Suprapubic skin (tissue), 4 donors: ENCODE measurements around the gene CST4. TPM values are rescaled to one million over a fixed set of nuclear protein-coding genes. Genes with fewer than 3 reads are reported as not detected.
"Not testable (repeated sequence)": the region's sequence is repeated elsewhere in the genome, so short reads cannot be mapped to it uniquely, and the experiment has no call there.

Experiments used
- DNase-seq, 2 donors: peaks; one replicate each; pipeline ENCODE4 v3.0.0-alpha.2; 2019; ENCODE audit warnings: low spot score in 2 of 2
- H3K27ac ChIP-seq: fragments of 200-600 bp; sonication (generic); one replicate; pipeline ENCODE4 v1.5.1; 2019
- H3K27me3 ChIP-seq: fragments of 200-600 bp; sonication (generic); one replicate; pipeline ENCODE4 v1.5.1; 2019
- H3K36me3 ChIP-seq: fragments of 200-600 bp; sonication (generic); one replicate; pipeline ENCODE4 v1.5.1; 2019
- H3K4me1 ChIP-seq: fragments of 200-600 bp; sonication (generic); one replicate; pipeline ENCODE4 v1.5.1; 2019
- H3K4me3 ChIP-seq: fragments of 200-600 bp; sonication (generic); one replicate; pipeline ENCODE4 v1.5.1; 2019; ENCODE audit warnings: mild to moderate bottlenecking
- H3K9me3 ChIP-seq: fragments of 200-600 bp; sonication (generic); one replicate; pipeline ENCODE4 v1.5.1; 2019
- CTCF ChIP-seq, 2 donors: fragments of 200-600 bp in 1 of 2; fragments of 450-650 bp in 1 of 2; sonication (generic) in 1 of 2; IDR thresholded peaks; one replicate each; pipeline ENCODE4 v1.5.1; 2016 to 2019; ENCODE audit warnings: antibody characterized with exemption in 2 of 2, mild to moderate bottlenecking in 1 of 2, moderate library complexity in 1 of 2
- EP300 ChIP-seq: sonication (generic); formaldehyde crosslinking; IDR thresholded peaks from one replicate; pipeline ENCODE4 v1.6.1; 2017; ENCODE audit warnings: antibody characterized with exemption
- POLR2A ChIP-seq, 2 donors: fragments of 450-650 bp; IDR thresholded peaks; one replicate each; pipeline ENCODE4 v1.6.1; 2017; ENCODE audit warnings: antibody characterized with exemption in 2 of 2, mild to moderate bottlenecking in 2 of 2, moderate library complexity in 2 of 2
- POLR2AphosphoS5 ChIP-seq, 3 donors: sonication (generic); formaldehyde crosslinking; IDR thresholded peaks; one replicate each; pipeline ENCODE4 v1.6.1; 2017; ENCODE audit warnings: antibody characterized with exemption in 3 of 3
- WGBS: methylation state at CpG from one replicate; pipeline ENCODE4 v1.1.5; 2018; 5-methylcytosine and 5-hydroxymethylcytosine counted together
- total RNA-seq, 4 donors: library from RNA; depleted of rRNA; stranded (reverse); fragments of >200 nt; gene quantifications; one replicate each; pipeline ENCODE4 v1.1.0, GENCODE V29; 2016

CST4 gene
- total RNA-seq, 4 donors from 2014 or later, result not detected

GRCh38 chr20:23700931-23701330 lies 12.1 kb upstream of the CST4 start:
- Histone ChIP-seq H3K9me3 (no peaks in the 10 kb centered on the region), H3K4me1 (no peaks in the 10 kb centered on the region), H3K27me3 (no peaks in the 10 kb centered on the region), H3K4me3 (no peak overlapping the region), H3K36me3 (no peaks in the 10 kb centered on the region), H3K27ac (no peak overlapping the region)
- TF ChIP-seq EP300, result no peak
- no peak for TF ChIP-seq CTCF (IDR thresholded peaks at IDR 0.05)
- TF ChIP-seq POLR2A (IDR thresholded peaks at IDR 0.05), result no peak
- TF ChIP-seq POLR2AphosphoS5 (IDR thresholded peaks at IDR 0.05), result no peak
- DNase-seq, result no peak
- WGBS, result 79% methylated on average over 3 of the region's 3 CpGs

- H3K9me3 ChIP-seq, result no peaks in the 10 kb centered on the region
- no peak for TF ChIP-seq CTCF (IDR thresholded peaks at IDR 0.05)
- no peak for TF ChIP-seq POLR2A (IDR thresholded peaks at IDR 0.05)
- no peak for TF ChIP-seq EP300
- no peak for TF ChIP-seq POLR2AphosphoS5 (IDR thresholded peaks at IDR 0.05)
- no peak overlapping the region for H3K27ac ChIP-seq
- no peak overlapping the region for H3K4me3 ChIP-seq
- no peaks in the 10 kb centered on the region for H3K27me3 ChIP-seq
- no peaks in the 10 kb centered on the region for H3K36me3 ChIP-seq
- DNase-seq, result no peak
- 0% methylated on average over 1 of the region's 1 CpG for WGBS
- peaks cover 1% of the 10 kb centered on the region for H3K4me1 ChIP-seq
Measured at GRCh38 chr20:23697947-23698346, 9.1 kb upstream of the CST4 start.

GRCh38 chr20:23695068-23695395 lies 6.2 kb upstream of the CST4 start:
- not testable (repeated sequence) for H3K9me3 ChIP-seq, H3K27me3 ChIP-seq, H3K36me3 ChIP-seq, DNase-seq, H3K27ac ChIP-seq, H3K4me3 ChIP-seq, H3K4me1 ChIP-seq

- H3K4me1 ChIP-seq, H3K27ac ChIP-seq, H3K36me3 ChIP-seq, H3K27me3 ChIP-seq, H3K4me3 ChIP-seq, H3K9me3 ChIP-seq, DNase-seq: not testable (repeated sequence)
- WGBS, result 71% methylated on average over 12 of the region's 12 CpGs
Measured at GRCh38 chr20:23694178-23695067, 5.6 kb upstream of the CST4 start.

- H3K4me1 ChIP-seq, DNase-seq, H3K27ac ChIP-seq, H3K4me3 ChIP-seq, H3K27me3 ChIP-seq, H3K9me3 ChIP-seq, H3K36me3 ChIP-seq: not testable (repeated sequence)
- WGBS, result 56% methylated on average over 10 of the region's 10 CpGs
Measured at GRCh38 chr20:23692725-23693619, 4.1 kb upstream of the CST4 start.

- TF ChIP-seq POLR2A (IDR thresholded peaks at IDR 0.05) (no peak), POLR2AphosphoS5 (IDR thresholded peaks at IDR 0.05) (no peak), EP300 (no peak), CTCF (IDR thresholded peaks at IDR 0.05) (no peak)
- H3K27me3 ChIP-seq, result no peaks in the 10 kb centered on the region
- H3K36me3 ChIP-seq, result no peaks in the 10 kb centered on the region
- no peaks in the 10 kb centered on the region for H3K9me3 ChIP-seq
- no peak overlapping the region for H3K27ac ChIP-seq
- H3K4me1 ChIP-seq, result peaks cover 5% of the 10 kb centered on the region
- no peak for DNase-seq
- 81% methylated on average over 3 of the region's 3 CpGs for WGBS
- no peak overlapping the region for H3K4me3 ChIP-seq
Measured at GRCh38 chr20:23691675-23692074, 2.8 kb upstream of the CST4 start.
